ENCODE measurements around the gene MAPKAPK2. TPM values are rescaled to one million over a fixed set of nuclear protein-coding genes. Genes with fewer than 3 reads are reported as not detected.

MAPKAPK2 gene
- polyA plus RNA-seq, 3 donors = 1.6 to 56.9 (median 2.2) TPM

- Histone ChIP-seq H3K27me3 (ENCODE audit: control insufficient read depth in 2 of 2, insufficient read depth in 2 of 2, low read length in 2 of 2) (no peaks in the 10 kb centered on the region), H3K4me3 (replicated peaks in 1 of 3; ENCODE audit: low read depth in 2 of 3, low read length in 3 of 3) (no peak overlapping the region), H3K4me2 (replicated peaks; ENCODE audit: extremely low read depth, low read length, poor library complexity, severe bottlenecking) (no peak overlapping the region), H3K36me3 (replicated peaks in 1 of 2; ENCODE audit: control insufficient read depth in 1 of 2, insufficient read depth in 2 of 2, low read length in 2 of 2) (no peaks in the 10 kb centered on the region), H3K4me1 (ENCODE audit: control insufficient read depth in 1 of 2, insufficient read depth in 2 of 2, low read length in 2 of 2) (peaks cover 65 to 87% of the 10 kb centered on the region in 2 donors), H3K79me2 (ENCODE audit: insufficient read depth, low read length) (peaks cover 100% of the 10 kb centered on the region), H4K20me1 (ENCODE audit: insufficient read depth, low read length) (peaks cover 100% of the 10 kb centered on the region), H2AFZ (ENCODE audit: insufficient read depth, low read depth, low read length, poor library complexity, severe bottlenecking) (no peak overlapping the region), H3K9me3 (replicated peaks in 1 of 2; ENCODE audit: control insufficient read depth in 1 of 2, insufficient read depth in 1 of 2, low read length in 2 of 2) (no peaks in the 10 kb centered on the region), H3K27ac (ENCODE audit: low read depth in 1 of 2, low read length in 2 of 2) (no peak overlapping the region), H3K9ac (ENCODE audit: insufficient read depth, low read length, poor library complexity, severe bottlenecking) (no peak overlapping the region)
- peak overlapping the region in 3 of 7 donors; percentile 10 to 71 (median 28) for H3K27ac Mint-ChIP-seq
- WGBS (ENCODE audit: insufficient coverage) = 71% methylated on average over 7 of the region's 9 CpGs
- intact Hi-C loops (cut with micrococcal nuclease) = no loop called here
- H3K36me3 Mint-ChIP-seq = peaks cover 9 to 43% of the 10 kb centered on the region in 2 donors
- no peak for DNase-seq
- peaks cover 0 to 2% (median 0%) of the 10 kb centered on the region in 3 donors for H3K27me3 Mint-ChIP-seq (ENCODE audit: low read depth in 3 of 3)
- no peak overlapping the region for H3K4me3 Mint-ChIP-seq
- TF ChIP-seq, protein P1, sequence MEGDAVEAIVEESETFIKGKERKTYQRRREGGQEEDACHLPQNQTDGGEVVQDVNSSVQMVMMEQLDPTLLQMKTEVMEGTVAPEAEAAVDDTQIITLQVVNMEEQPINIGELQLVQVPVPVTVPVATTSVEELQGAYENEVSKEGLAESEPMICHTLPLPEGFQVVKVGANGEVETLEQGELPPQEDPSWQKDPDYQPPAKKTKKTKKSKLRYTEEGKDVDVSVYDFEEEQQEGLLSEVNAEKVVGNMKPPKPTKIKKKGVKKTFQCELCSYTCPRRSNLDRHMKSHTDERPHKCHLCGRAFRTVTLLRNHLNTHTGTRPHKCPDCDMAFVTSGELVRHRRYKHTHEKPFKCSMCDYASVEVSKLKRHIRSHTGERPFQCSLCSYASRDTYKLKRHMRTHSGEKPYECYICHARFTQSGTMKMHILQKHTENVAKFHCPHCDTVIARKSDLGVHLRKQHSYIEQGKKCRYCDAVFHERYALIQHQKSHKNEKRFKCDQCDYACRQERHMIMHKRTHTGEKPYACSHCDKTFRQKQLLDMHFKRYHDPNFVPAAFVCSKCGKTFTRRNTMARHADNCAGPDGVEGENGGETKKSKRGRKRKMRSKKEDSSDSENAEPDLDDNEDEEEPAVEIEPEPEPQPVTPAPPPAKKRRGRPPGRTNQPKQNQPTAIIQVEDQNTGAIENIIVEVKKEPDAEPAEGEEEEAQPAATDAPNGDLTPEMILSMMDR (IDR thresholded peaks at IDR 0.05) = no peak
- H3K9me3 Mint-ChIP-seq = peaks cover 0 to 2% (median 0%) of the 10 kb centered on the region in 7 donors
- H3K4me1 Mint-ChIP-seq = peaks cover 95% of the 10 kb centered on the region
Observed at GRCh38 chr1:206704226-206704625, 19.5 kb downstream of the MAPKAPK2 start.

DNA sequence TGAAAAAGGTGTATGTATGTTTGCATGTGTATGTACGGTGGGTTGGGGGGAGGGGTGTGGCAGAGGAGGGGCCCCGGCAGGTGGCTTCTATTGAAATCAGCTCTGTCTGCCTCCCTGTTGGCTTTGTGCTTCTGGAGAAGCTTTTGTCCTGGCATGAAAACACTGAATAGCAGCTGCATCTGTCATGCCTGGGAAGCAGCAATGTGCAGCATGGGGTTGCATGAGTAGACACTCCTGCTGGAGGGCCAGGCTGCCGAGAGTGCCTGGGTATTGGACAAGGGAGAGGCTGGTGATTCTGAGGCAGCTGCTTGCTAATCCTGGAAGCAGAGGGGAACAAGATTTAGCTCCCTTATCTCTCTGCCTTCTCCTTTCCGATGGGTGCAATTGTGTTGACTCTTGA is 20.5 kb downstream of the MAPKAPK2 start:
- H2AFZ ChIP-seq (ENCODE audit: insufficient read depth, low read depth, low read length, poor library complexity, severe bottlenecking) = no peak overlapping the region
- peak overlapping the region in 2 of 7 donors; percentile 22 to 79 for H3K27ac Mint-ChIP-seq
- H3K27me3 Mint-ChIP-seq (ENCODE audit: low read depth in 3 of 3) = peaks cover 0 to 2% (median 0%) of the 10 kb centered on the region in 3 donors
- TF ChIP-seq, protein P1 (IDR thresholded peaks at IDR 0.05) = no peak
- H3K9ac ChIP-seq (ENCODE audit: insufficient read depth, low read length, poor library complexity, severe bottlenecking) = no peak overlapping the region
- H3K36me3 Mint-ChIP-seq = peaks cover 9 to 45% of the 10 kb centered on the region in 2 donors
- 82% methylated on average over 2 of the region's 4 CpGs for WGBS (ENCODE audit: insufficient coverage)
- no peak for DNase-seq
- H3K79me2 ChIP-seq (ENCODE audit: insufficient read depth, low read length) = peaks cover 100% of the 10 kb centered on the region
- no peak overlapping the region for H3K4me2 ChIP-seq (replicated peaks; ENCODE audit: extremely low read depth, low read length, poor library complexity, severe bottlenecking)
- H3K4me1 Mint-ChIP-seq = peaks cover 95% of the 10 kb centered on the region
- H3K27me3 ChIP-seq (ENCODE audit: control insufficient read depth in 2 of 2, insufficient read depth in 2 of 2, low read length in 2 of 2) = no peaks in the 10 kb centered on the region
- no peaks in the 10 kb centered on the region for H3K9me3 ChIP-seq (replicated peaks in 1 of 2; ENCODE audit: control insufficient read depth in 1 of 2, insufficient read depth in 1 of 2, low read length in 2 of 2)
- H3K4me1 ChIP-seq (ENCODE audit: control insufficient read depth in 1 of 2, insufficient read depth in 2 of 2, low read length in 2 of 2) = peaks cover 56 to 86% of the 10 kb centered on the region in 2 donors
- peaks cover 100% of the 10 kb centered on the region for H4K20me1 ChIP-seq (ENCODE audit: insufficient read depth, low read length)
- no peaks in the 10 kb centered on the region for H3K36me3 ChIP-seq (replicated peaks in 1 of 2; ENCODE audit: control insufficient read depth in 1 of 2, insufficient read depth in 2 of 2, low read length in 2 of 2)
- peaks cover 0 to 2% (median 0%) of the 10 kb centered on the region in 7 donors for H3K9me3 Mint-ChIP-seq
- no peak overlapping the region for H3K27ac ChIP-seq (ENCODE audit: low read depth in 1 of 2, low read length in 2 of 2)
- intact Hi-C loops (cut with micrococcal nuclease) = no loop called here
- no peak overlapping the region for H3K4me3 ChIP-seq (replicated peaks in 1 of 3; ENCODE audit: low read depth in 2 of 3, low read length in 3 of 3)
- no peak overlapping the region for H3K4me3 Mint-ChIP-seq

Measured in CD14-positive monocyte (primary cell).